K562 (cell line): ENCODE measurements around the gene MARK3. TPM values are rescaled to one million over a fixed set of nuclear protein-coding genes. Genes with fewer than 3 reads are reported as not detected.
A peak's percentile ranks its signal among the peaks of the same experiment; 100 is the strongest.

ENCODE experiments used
- ATAC-seq: fragments of 200-7000 bp; cut with Tn5 transposase; 3 replicates; pipeline ENCODE4 v1.9.1; 2020; ENCODE audit warnings: moderate library complexity
- BruUV-seq: library from RNA; stranded (reverse); fragments of 400-500 nt; replicated peaks from 2 replicates; lab custom pipeline; 2021; lab: Mats Ljungman, UMichigan
- CTCF ChIA-PET: fragments of 300-600 bp; formaldehyde crosslinking; extraction: SDS; loops from one replicate; lab custom pipeline; 2021; ENCODE audit warnings: low intra/inter-chr PET ratio; lab: Yijun Ruan, JAX
- POLR2A ChIA-PET: fragments of 300-600, 350-650 bp; sonication (Branson Sonifier 250); formaldehyde crosslinking; extraction: SDS; loops from one replicate; lab custom pipeline; 2021; ENCODE audit warnings: antibody characterized with exemption, inconsistent platforms; lab: Yijun Ruan, JAX
- DNase-seq, 4 experiments: peaks; one replicate each; pipeline versions ENCODE4 v3.0.0 to v3.0.0-alpha.2; 2011 to 2018; ENCODE audit warnings: low spot score in 3 of 4, mixed read lengths in 3 of 4; ENCODE audit errors: extremely low read depth in 1 of 4
- FAIRE-seq: peaks from 2 replicates; lab custom pipeline; 2011; peaks lifted over from hg19 to GRCh38; lab: Jason Lieb, UNC
- H2AFZ ChIP-seq: 2 replicates; pipeline ENCODE4 v1.6.0; 2011; ENCODE audit warnings: low read depth, low read length, control low read depth, inconsistent platforms
- H3K27ac ChIP-seq: fragments of 200-600 bp; 3 replicates; pipeline ENCODE4 v1.8.0; 2011; ENCODE audit warnings: low read depth, mild to moderate bottlenecking, control low read depth, inconsistent platforms, low read length, moderate library complexity, mixed read lengths; ENCODE audit errors: extremely low read depth
- H3K27me3 ChIP-seq, 2 experiments: fragments of 300-600 bp in 1 of 2; 2 replicates in 1 of 2; 3 replicates in 1 of 2; pipeline versions ENCODE4 v1.6.0 to v1.8.0; 2011; ENCODE audit warnings: inconsistent platforms in 2 of 2, low read length in 2 of 2, mild to moderate bottlenecking in 1 of 2, mixed read lengths in 1 of 2, moderate library complexity in 1 of 2; ENCODE audit not compliant: control insufficient read depth in 2 of 2, insufficient read depth in 2 of 2
- H3K36me3 ChIP-seq: fragments of 300-600 bp; 3 replicates; pipeline ENCODE4 v1.8.0; 2011; ENCODE audit warnings: mild to moderate bottlenecking, low read length, inconsistent platforms; ENCODE audit not compliant: control insufficient read depth, insufficient read depth
- H3K4me1 ChIP-seq, 2 experiments: fragments of 200-600 bp in 1 of 2; replicated peaks in 1 of 2; 2 replicates in 1 of 2; 3 replicates in 1 of 2; pipeline versions ENCODE4 v1.5.1 to v1.8.0; 2011; ENCODE audit warnings: inconsistent platforms in 2 of 2, low read length in 2 of 2, mild to moderate bottlenecking in 1 of 2, mixed read lengths in 1 of 2, moderate library complexity in 1 of 2; ENCODE audit not compliant: control insufficient read depth in 2 of 2, insufficient read depth in 2 of 2
- H3K4me2 ChIP-seq: 2 replicates; pipeline ENCODE4 v1.6.1; 2011; ENCODE audit warnings: low read length, control low read depth, inconsistent platforms, mixed read lengths; ENCODE audit not compliant: insufficient read depth
- H3K4me3 ChIP-seq: fragments of 200-600 bp; sonication (generic), shearing (Covaris generic); 2 replicates; pipeline ENCODE4 v1.5.1; 2016; ENCODE audit warnings: control low read depth, inconsistent platforms
- H3K79me2 ChIP-seq: fragments of 200-600 bp; 3 replicates; pipeline ENCODE4 v1.8.0; 2011; ENCODE audit warnings: low read length, inconsistent platforms; ENCODE audit not compliant: control insufficient read depth, insufficient read depth
- H3K9ac ChIP-seq, 2 experiments: 2 replicates each; pipeline versions ENCODE4 v1.6.0 to v1.6.1; 2011; ENCODE audit warnings: low read depth in 2 of 2, low read length in 2 of 2, control low read depth in 1 of 2, inconsistent platforms in 1 of 2, mild to moderate bottlenecking in 1 of 2, mixed read lengths in 1 of 2; ENCODE audit not compliant: insufficient read depth in 1 of 2
- H3K9me1 ChIP-seq: one replicate; pipeline ENCODE4 v1.6.0; 2011; ENCODE audit warnings: inconsistent platforms, mild to moderate bottlenecking, low read length, moderate library complexity; ENCODE audit not compliant: control insufficient read depth, insufficient read depth
- H3K9me3 ChIP-seq: replicated peaks from 2 replicates; pipeline ENCODE4 v1.5.1; 2011; ENCODE audit warnings: low read depth, low read length, inconsistent platforms; ENCODE audit not compliant: control insufficient read depth, insufficient read depth
- H4K20me1 ChIP-seq: replicated peaks from 2 replicates; pipeline ENCODE4 v1.6.1; 2011; ENCODE audit warnings: low read length, inconsistent platforms, mixed read lengths; ENCODE audit not compliant: control insufficient read depth, insufficient read depth
- ARID1B ChIP-seq: fragments of 450-650 bp; IDR thresholded peaks from 2 replicates; pipeline ENCODE4 v1.6.1; 2016; ENCODE audit warnings: antibody characterized with exemption, mild to moderate bottlenecking, inconsistent platforms
- ATF7 ChIP-seq: fragments of 450-650 bp; IDR thresholded peaks from 2 replicates; pipeline ENCODE4 v1.7.1; 2014; ENCODE audit warnings: mild to moderate bottlenecking, moderate library complexity
- CBX5 ChIP-seq: IDR thresholded peaks from 2 replicates; pipeline ENCODE4 v1.6.1; 2014; ENCODE audit warnings: low read depth, borderline replicate concordance
- CEBPG ChIP-seq, 3 experiments: fragments of 200-800 bp in 1 of 3; sonication (Bioruptor generic) in 1 of 3; sonication (generic) in 1 of 3; formaldehyde crosslinking in 1 of 3; IDR thresholded peaks in 2 of 3; conservative IDR thresholded peaks in 1 of 3; 2 replicates each; pipeline versions ENCODE4 v1.6.1 to v1.8.0; 2016 to 2022; ENCODE audit warnings: missing compliant biosample characterization in 2 of 3, missing genetic modification characterization in 2 of 3, mild to moderate bottlenecking in 1 of 3, missing genetic modification reagents in 1 of 3
- CXXC5 ChIP-seq: fragments of 250-450 bp; sonication (Bioruptor Pico); IDR thresholded peaks from 2 replicates; pipeline ENCODE4 v1.8.0; 2022; ENCODE audit warnings: inconsistent platforms, mild to moderate bottlenecking, moderate library complexity
- DMBX1 ChIP-seq: fragments of 250-450 bp; sonication (Bioruptor Pico); IDR thresholded peaks from 2 replicates; pipeline ENCODE4 v1.8.0; 2022; ENCODE audit warnings: inconsistent platforms, mild to moderate bottlenecking, moderate library complexity, borderline replicate concordance
- FOSL1 ChIP-seq: fragments of 200-800 bp; sonication (Bioruptor generic); conservative IDR thresholded peaks from 2 replicates; pipeline ENCODE4 v1.6.1; 2016; ENCODE audit warnings: missing genetic modification characterization, missing compliant biosample characterization
- MEIS2 ChIP-seq: fragments of 450-650 bp; IDR thresholded peaks from 2 replicates; pipeline ENCODE4 v1.6.1; 2014; ENCODE audit warnings: mild to moderate bottlenecking; ENCODE audit not compliant: partially characterized antibody
- NFRKB ChIP-seq: fragments of 450-650 bp; IDR thresholded peaks from 2 replicates; pipeline ENCODE4 v1.6.1; 2016; ENCODE audit warnings: low read depth
- NR2C1 ChIP-seq, 2 experiments: fragments of 450-650 bp; IDR thresholded peaks; 2 replicates each; pipeline ENCODE4 v1.6.1; 2017; ENCODE audit warnings: mild to moderate bottlenecking in 2 of 2, antibody characterized with exemption in 1 of 2, inconsistent platforms in 1 of 2, missing compliant biosample characterization in 1 of 2, missing genetic modification characterization in 1 of 2
- NR4A1 ChIP-seq, 2 experiments: fragments of 250-450 bp in 1 of 2; fragments of 450-650 bp in 1 of 2; sonication (Bioruptor Pico) in 1 of 2; IDR thresholded peaks; 2 replicates each; pipeline versions ENCODE4 v1.4.0 to v1.6.1; 2016 to 2020; ENCODE audit warnings: mild to moderate bottlenecking in 2 of 2, missing compliant biosample characterization in 1 of 2, missing genetic modification characterization in 1 of 2, moderate library complexity in 1 of 2
- PCBP2 ChIP-seq: fragments of 200-400 bp; formaldehyde crosslinking; IDR thresholded peaks from 2 replicates; pipeline ENCODE4 v1.6.1; 2018; ENCODE audit warnings: low read length, low read depth, mild to moderate bottlenecking, moderate library complexity; ENCODE audit not compliant: poor library complexity, severe bottlenecking
- SOX6 ChIP-seq: fragments of 450-650 bp; IDR thresholded peaks from 2 replicates; pipeline ENCODE4 v1.6.1; 2014; ENCODE audit warnings: mild to moderate bottlenecking
- TEAD1 ChIP-seq, 2 experiments: fragments of 450-650 bp in 1 of 2; sonication (generic) in 1 of 2; formaldehyde crosslinking; IDR thresholded peaks; 2 replicates each; pipeline versions ENCODE4 v1.4.0 to v1.8.0; 2020 to 2022; ENCODE audit warnings: mild to moderate bottlenecking in 2 of 2, missing genetic modification reagents in 1 of 2
- TRIM24 ChIP-seq, 2 experiments: fragments of 450-650 bp; IDR thresholded peaks; 2 replicates each; pipeline ENCODE4 v1.6.1; 2016
- ZNF140 ChIP-seq: fragments of 250-450 bp; sonication (Bioruptor Pico); IDR thresholded peaks from 2 replicates; pipeline ENCODE4 v1.8.0; 2021; ENCODE audit warnings: moderate library complexity, mild to moderate bottlenecking, inconsistent platforms
- WGBS: fragments of 100-300 bp; shearing (Covaris generic); methylation state at CpG from one replicate; pipeline ENCODE4 v1.1.6; 2016; ENCODE audit warnings: low coverage, mixed read lengths; ENCODE audit not compliant: insufficient coverage; ENCODE audit errors: missing lambda C conversion rate; 5-methylcytosine and 5-hydroxymethylcytosine counted together
- in situ Hi-C: fragments of 300-500 bp; cut with MboI; formaldehyde crosslinking; loops from 4 replicates; pipeline ENCODE4 v1.15.0; 2018; ENCODE audit warnings: inconsistent platforms, mixed read lengths
- intact Hi-C: fragments of 100-400 bp; cut with micrococcal nuclease; formaldehyde crosslinking; loops from 2 replicates; pipeline ENCODE4 v1.14.2; 2022
- polyA plus RNA-seq, 8 experiments: library from polyadenylated mRNA; depleted of rRNA in 4 of 8; stranded (reverse) in 5 of 8; unstranded in 3 of 8; fragments of >200 nt; fragmentation: Nextera tagmentation in 2 of 8; fragmentation: Illumina TruSeq in 1 of 8; extraction: Ambion mirVana in 2 of 8; extraction: Trizol in 1 of 8; gene quantifications; 2 replicates each; pipeline versions ENCODE4 v1.2.1 to v1.2.3, GENCODE V29; 2011 to 2014; ENCODE audit warnings: inconsistent platforms in 1 of 8, missing spikeins in 1 of 8
- total RNA-seq, 7 experiments: library from RNA; depleted of rRNA in 6 of 7; stranded (reverse); fragments of >200 nt in 6 of 7; fragmentation: Illumina TruSeq in 2 of 7; extraction: Trizol in 2 of 7; gene quantifications; 2 replicates each; pipeline versions ENCODE4 v1.2.1 to v1.2.3, GENCODE V29; 2011 to 2021; ENCODE audit warnings: low replicate concordance in 1 of 7
- TF ChIP-seq, protein P1 (sequence below): fragments of 450-650 bp; IDR thresholded peaks from 2 replicates; pipeline ENCODE4 v1.6.1; 2016; ENCODE audit warnings: missing biosample characterization, missing genetic modification characterization
- TF ChIP-seq, protein P2 (sequence below): fragments of 250-450 bp; sonication (Bioruptor Pico); IDR thresholded peaks from 2 replicates; pipeline ENCODE4 v1.8.0; 2021; ENCODE audit warnings: moderate library complexity, mild to moderate bottlenecking, inconsistent platforms

MARK3 gene
- total and polyA plus RNA-seq, 9 of the 15 experiments (the other 6 are each of a cell fraction or from before 2014, with no cell fraction given), result 10.1 to 68.7 (median 56.3) TPM

DNA sequence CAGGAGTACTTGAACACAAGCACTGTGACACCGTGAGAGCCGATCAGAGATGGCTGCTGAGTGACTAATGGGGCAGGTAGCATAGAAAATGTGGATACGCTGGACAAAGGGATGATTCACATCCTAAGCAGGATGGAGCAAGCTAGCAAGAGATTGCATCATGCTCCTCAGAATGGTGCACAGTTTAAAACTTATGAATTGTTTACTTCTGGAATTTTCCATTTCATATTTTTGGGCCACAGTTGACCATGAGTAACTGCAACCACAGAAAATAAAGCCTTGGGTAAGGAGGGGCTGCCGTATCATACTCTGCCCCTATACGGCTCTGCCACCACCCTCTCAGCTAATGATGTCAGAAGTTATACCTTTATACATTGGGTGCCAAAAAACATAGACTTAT, 23.3 kb upstream of the MARK3 start:
- H3K4me3 ChIP-seq, result no peak overlapping the region
- no peaks in the 10 kb centered on the region for H3K9me1 ChIP-seq
- H3K4me2 ChIP-seq, result no peak overlapping the region
- H4K20me1 ChIP-seq, result no peaks in the 10 kb centered on the region
- DNase-seq, result peak in 1 of 4 experiments; percentile 33
- no peaks in the 10 kb centered on the region for H3K36me3 ChIP-seq
- ChIA-PET POLR2A (no interaction called here), CTCF (no interaction called here)
- no peak overlapping the region for H2AFZ ChIP-seq
- H3K4me1 ChIP-seq, result peaks cover 0 to 12% of the 10 kb centered on the region in 2 experiments; a peak in 3 of 5 replicates
- no peak overlapping the region for H3K9ac ChIP-seq
- no peaks in the 10 kb centered on the region for H3K79me2 ChIP-seq
- H3K27ac ChIP-seq, result no peak overlapping the region; the same call in 2 of the 3 replicates
- peak; percentile 51 for ATAC-seq
- BruUV-seq, result no TSS peak
- WGBS, result 59% methylated on average over 5 of the region's 5 CpGs
- H3K27me3 ChIP-seq, result no peaks in the 10 kb centered on the region
- peaks cover 7% of the 10 kb centered on the region; the same call in 1 of the 2 replicates for H3K9me3 ChIP-seq
- intact Hi-C loops (no loop called here), in situ Hi-C loops (no loop called here)
- FAIRE-seq, result no peak
- peak; percentile 67 for TF ChIP-seq CXXC5 (CRISPR knock-in tag)
- TF ChIP-seq, protein P1, sequence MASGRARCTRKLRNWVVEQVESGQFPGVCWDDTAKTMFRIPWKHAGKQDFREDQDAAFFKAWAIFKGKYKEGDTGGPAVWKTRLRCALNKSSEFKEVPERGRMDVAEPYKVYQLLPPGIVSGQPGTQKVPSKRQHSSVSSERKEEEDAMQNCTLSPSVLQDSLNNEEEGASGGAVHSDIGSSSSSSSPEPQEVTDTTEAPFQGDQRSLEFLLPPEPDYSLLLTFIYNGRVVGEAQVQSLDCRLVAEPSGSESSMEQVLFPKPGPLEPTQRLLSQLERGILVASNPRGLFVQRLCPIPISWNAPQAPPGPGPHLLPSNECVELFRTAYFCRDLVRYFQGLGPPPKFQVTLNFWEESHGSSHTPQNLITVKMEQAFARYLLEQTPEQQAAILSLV, result peak; percentile 91
- TF ChIP-seq TRIM24 (IDR thresholded peaks at IDR 0.05), result peak; percentile 97
- TF ChIP-seq FOSL1 (tag), result peak; percentile 87
- TF ChIP-seq, protein P2, sequence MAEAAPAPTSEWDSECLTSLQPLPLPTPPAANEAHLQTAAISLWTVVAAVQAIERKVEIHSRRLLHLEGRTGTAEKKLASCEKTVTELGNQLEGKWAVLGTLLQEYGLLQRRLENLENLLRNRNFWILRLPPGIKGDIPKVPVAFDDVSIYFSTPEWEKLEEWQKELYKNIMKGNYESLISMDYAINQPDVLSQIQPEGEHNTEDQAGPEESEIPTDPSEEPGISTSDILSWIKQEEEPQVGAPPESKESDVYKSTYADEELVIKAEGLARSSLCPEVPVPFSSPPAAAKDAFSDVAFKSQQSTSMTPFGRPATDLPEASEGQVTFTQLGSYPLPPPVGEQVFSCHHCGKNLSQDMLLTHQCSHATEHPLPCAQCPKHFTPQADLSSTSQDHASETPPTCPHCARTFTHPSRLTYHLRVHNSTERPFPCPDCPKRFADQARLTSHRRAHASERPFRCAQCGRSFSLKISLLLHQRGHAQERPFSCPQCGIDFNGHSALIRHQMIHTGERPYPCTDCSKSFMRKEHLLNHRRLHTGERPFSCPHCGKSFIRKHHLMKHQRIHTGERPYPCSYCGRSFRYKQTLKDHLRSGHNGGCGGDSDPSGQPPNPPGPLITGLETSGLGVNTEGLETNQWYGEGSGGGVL (CRISPR knock-in tag), result no peak
- no peak for TF ChIP-seq NR2C1 (IDR thresholded peaks at IDR 0.05)
- peak; percentile 49; the same call in 1 of the 2 replicates for TF ChIP-seq NR2C1 (tag; IDR thresholded peaks at IDR 0.05)
- TF ChIP-seq TEAD1 (CRISPR knock-in tag; IDR thresholded peaks at IDR 0.05), result no peak
- TF ChIP-seq PCBP2, result no peak
- TF ChIP-seq NR4A1 (CRISPR knock-in tag; IDR thresholded peaks at IDR 0.05), result no peak
- TF ChIP-seq NR4A1 (tag; IDR thresholded peaks at IDR 0.05), result 0 out of 2 replicates have a peak, but pooled peaks have one; percentile 36
- no peak for TF ChIP-seq ARID1B
- peak; percentile 68; the same call in 1 of the 2 replicates for TF ChIP-seq ATF7
- peak; percentile 48 for TF ChIP-seq SOX6
- peak; percentile 97 for TF ChIP-seq CEBPG (CRISPR knock-in tag; IDR thresholded peaks at IDR 0.05)
- peak; percentile 84 to 99 for TF ChIP-seq CEBPG (tag; conservative IDR thresholded peaks at IDR 0.05 in 1 of 2, IDR thresholded peaks at IDR 0.05 in 1 of 2)
- TF ChIP-seq CBX5, result no peak
- 0 out of 2 replicates have a peak, but pooled peaks have one; percentile 31 for TF ChIP-seq NFRKB
- peak; percentile 81; the same call in 1 of the 2 replicates for TF ChIP-seq DMBX1 (CRISPR knock-in tag)
- peak; percentile 48 for TF ChIP-seq MEIS2
- no peak for TF ChIP-seq ZNF140 (CRISPR knock-in tag)
